A549 (cell line): ENCODE measurements around the gene UQCC2.

Experiments
- CBX2 ChIP-seq: fragments of 200-600 bp; sonication (generic); IDR thresholded peaks from 2 replicates; pipeline ENCODE4 v1.6.1; 2016; ENCODE audit warnings: low read depth, mild to moderate bottlenecking, borderline replicate concordance
- CHD4 ChIP-seq: fragments of 200-600 bp; sonication (generic); IDR thresholded peaks from 2 replicates; pipeline ENCODE4 v1.6.1; 2016; ENCODE audit warnings: antibody characterized with exemption, mild to moderate bottlenecking, borderline replicate concordance
- CTCF ChIP-seq: fragments of >200 bp; sonication (Bioruptor Twin); formaldehyde crosslinking; IDR thresholded peaks from 3 replicates; pipeline ENCODE4 v1.5.1; 2016
- EHMT2 ChIP-seq: fragments of 200-600 bp; sonication (generic); IDR thresholded peaks from 2 replicates; pipeline ENCODE4 v1.6.1; 2016; ENCODE audit warnings: antibody characterized with exemption, low read depth, mild to moderate bottlenecking, moderate library complexity
- ESRRA ChIP-seq: fragments of 150-350 bp; IDR thresholded peaks from 2 replicates; pipeline ENCODE4 v1.6.1; 2014; ENCODE audit warnings: mild to moderate bottlenecking, low read length, borderline replicate concordance
- JUN ChIP-seq, 2 experiments: fragments of >200 bp; sonication (Bioruptor Twin); formaldehyde crosslinking; IDR thresholded peaks; 2 replicates in 1 of 2; 3 replicates in 1 of 2; pipeline ENCODE4 v1.6.1; 2016 to 2017
- KDM5A ChIP-seq: fragments of 200-600 bp; sonication (generic); IDR thresholded peaks from 2 replicates; pipeline ENCODE4 v1.6.1; 2016; ENCODE audit warnings: antibody characterized with exemption, mild to moderate bottlenecking
- POLR2AphosphoS2 ChIP-seq: conservative IDR thresholded peaks from 2 replicates; pipeline ENCODE4 v1.6.1; 2012; ENCODE audit warnings: low read length, improper control_type of control experiment, inconsistent platforms
- RNF2 ChIP-seq: fragments of 200-600 bp; sonication (generic); IDR thresholded peaks from 2 replicates; pipeline ENCODE4 v1.6.1; 2016; ENCODE audit warnings: low read depth, mild to moderate bottlenecking, antibody characterized with exemption, moderate library complexity, borderline replicate concordance
- ZSCAN20 ChIP-seq: fragments of 250-450 bp; sonication (Bioruptor Pico); IDR thresholded peaks from 2 replicates; pipeline ENCODE4 v1.8.0; 2022; ENCODE audit warnings: mild to moderate bottlenecking, moderate library complexity

GRCh38 chr6:33664506-33665057, 46.9 kb downstream of the UQCC2 start:
- TF ChIP-seq CHD4 (no peak), ZSCAN20 (CRISPR knock-in tag) (no peak), EHMT2 (no peak), RNF2 (no peak), CTCF (no peak), JUN (IDR thresholded peaks at IDR 0.05) (no peak), ESRRA (no peak), KDM5A (no peak), CBX2 (no peak), POLR2AphosphoS2 (no peak)
